ENCODE measurements around the gene MRPS10.

MRPS10 gene

GRCh38 chr6:42232035-42232434, 14.4 kb upstream of the MRPS10 start:
- TF ChIP-seq CTCF (IDR thresholded peaks at IDR 0.05; ENCODE audit: low read depth, low read length): no peak
- TF ChIP-seq EZH2phosphoT487 (IDR thresholded peaks at IDR 0.05; ENCODE audit: low read depth): no peak
- no peak overlapping the region for H3K27ac ChIP-seq (ENCODE audit: low read length)
- no peaks in the 10 kb centered on the region for H3K27me3 ChIP-seq (ENCODE audit: low read depth, low read length)
- H3K79me2 ChIP-seq (ENCODE audit: low read length): no peaks in the 10 kb centered on the region
- no peaks in the 10 kb centered on the region for H3K9me3 ChIP-seq (ENCODE audit: insufficient read depth, low read length)
- H3K4me2 ChIP-seq (ENCODE audit: low read length): no peak overlapping the region
- peaks cover 31% of the 10 kb centered on the region for H3K4me1 ChIP-seq (ENCODE audit: low read length)
- H2AFZ ChIP-seq (ENCODE audit: low read depth, low read length): no peak overlapping the region
- H4K20me1 ChIP-seq (ENCODE audit: insufficient read depth, low read length): no peaks in the 10 kb centered on the region
- H3K9ac ChIP-seq (ENCODE audit: low read length): no peak overlapping the region
- H3K4me3 ChIP-seq (ENCODE audit: low read length): no peak overlapping the region
- peaks cover 42% of the 10 kb centered on the region for H3K36me3 ChIP-seq (replicated peaks; ENCODE audit: low read depth, low read length)

GRCh38 chr6:42230345-42231321, 13.0 kb upstream of the MRPS10 start:
- no peak overlapping the region for H3K4me2 ChIP-seq (ENCODE audit: low read length)
- no peak overlapping the region for H3K27ac ChIP-seq (ENCODE audit: low read length)
- no peaks in the 10 kb centered on the region for H4K20me1 ChIP-seq (ENCODE audit: insufficient read depth, low read length)
- H3K4me1 ChIP-seq (ENCODE audit: low read length): peaks cover 31% of the 10 kb centered on the region
- H3K27me3 ChIP-seq (ENCODE audit: low read depth, low read length): no peaks in the 10 kb centered on the region
- no peak for TF ChIP-seq EZH2phosphoT487 (IDR thresholded peaks at IDR 0.05; ENCODE audit: low read depth)
- TF ChIP-seq CTCF (IDR thresholded peaks at IDR 0.05; ENCODE audit: low read depth, low read length): peak; percentile 88
- no peak overlapping the region for H3K4me3 ChIP-seq (ENCODE audit: low read length)
- H3K9ac ChIP-seq (ENCODE audit: low read length): no peak overlapping the region
- H3K36me3 ChIP-seq (replicated peaks; ENCODE audit: low read depth, low read length): peaks cover 39% of the 10 kb centered on the region
- H2AFZ ChIP-seq (ENCODE audit: low read depth, low read length): no peak overlapping the region
- H3K9me3 ChIP-seq (ENCODE audit: insufficient read depth, low read length): no peaks in the 10 kb centered on the region
- no peaks in the 10 kb centered on the region for H3K79me2 ChIP-seq (ENCODE audit: low read length)

GRCh38 chr6:42229506-42230119, 12.0 kb upstream of the MRPS10 start:
- H3K79me2 ChIP-seq (ENCODE audit: low read length): no peaks in the 10 kb centered on the region
- no peaks in the 10 kb centered on the region for H4K20me1 ChIP-seq (ENCODE audit: insufficient read depth, low read length)
- TF ChIP-seq EZH2phosphoT487 (IDR thresholded peaks at IDR 0.05; ENCODE audit: low read depth) (no peak), CTCF (IDR thresholded peaks at IDR 0.05; ENCODE audit: low read depth, low read length) (no peak)
- H3K4me3 ChIP-seq (ENCODE audit: low read length): no peak overlapping the region
- no peaks in the 10 kb centered on the region for H3K9me3 ChIP-seq (ENCODE audit: insufficient read depth, low read length)
- H3K36me3 ChIP-seq (replicated peaks; ENCODE audit: low read depth, low read length): peaks cover 36% of the 10 kb centered on the region
- H3K4me1 ChIP-seq (ENCODE audit: low read length): peaks cover 39% of the 10 kb centered on the region
- H3K9ac ChIP-seq (ENCODE audit: low read length): no peak overlapping the region
- no peaks in the 10 kb centered on the region for H3K27me3 ChIP-seq (ENCODE audit: low read depth, low read length)
- H2AFZ ChIP-seq (ENCODE audit: low read depth, low read length): no peak overlapping the region
- H3K4me2 ChIP-seq (ENCODE audit: low read length): no peak overlapping the region
- H3K27ac ChIP-seq (ENCODE audit: low read length): no peak overlapping the region

- TF ChIP-seq CTCF (IDR thresholded peaks at IDR 0.05; ENCODE audit: low read depth, low read length) (no peak), EZH2phosphoT487 (IDR thresholded peaks at IDR 0.05; ENCODE audit: low read depth) (no peak)
- Histone ChIP-seq H3K36me3 (replicated peaks; ENCODE audit: low read depth, low read length) (peaks cover 31% of the 10 kb centered on the region), H4K20me1 (ENCODE audit: insufficient read depth, low read length) (no peaks in the 10 kb centered on the region), H3K4me1 (ENCODE audit: low read length) (peaks cover 48% of the 10 kb centered on the region), H3K4me2 (ENCODE audit: low read length) (no peak overlapping the region), H3K27ac (ENCODE audit: low read length) (no peak overlapping the region), H3K9me3 (ENCODE audit: insufficient read depth, low read length) (no peaks in the 10 kb centered on the region), H3K9ac (ENCODE audit: low read length) (no peak overlapping the region), H2AFZ (ENCODE audit: low read depth, low read length) (no peak overlapping the region), H3K27me3 (ENCODE audit: low read depth, low read length) (no peaks in the 10 kb centered on the region), H3K79me2 (ENCODE audit: low read length) (no peaks in the 10 kb centered on the region), H3K4me3 (ENCODE audit: low read length) (no peak overlapping the region)
These were observed 10.6 kb upstream of the MRPS10 start for GRCh38 chr6:42228305-42228704.
